GM21367 (cell line): ENCODE results near the gene MAML1.
"Not testable (repeated sequence)": the region's sequence is repeated elsewhere in the genome, so short reads cannot be mapped to it uniquely, and the experiment has no call there.

Source experiments
- ATAC-seq: cut with Tn5 transposase; IDR thresholded peaks from one replicate; pipeline ENCODE4 v1.9.1; 2021; ENCODE audit not compliant: unreplicated experiment

The MAML1 gene

DNA sequence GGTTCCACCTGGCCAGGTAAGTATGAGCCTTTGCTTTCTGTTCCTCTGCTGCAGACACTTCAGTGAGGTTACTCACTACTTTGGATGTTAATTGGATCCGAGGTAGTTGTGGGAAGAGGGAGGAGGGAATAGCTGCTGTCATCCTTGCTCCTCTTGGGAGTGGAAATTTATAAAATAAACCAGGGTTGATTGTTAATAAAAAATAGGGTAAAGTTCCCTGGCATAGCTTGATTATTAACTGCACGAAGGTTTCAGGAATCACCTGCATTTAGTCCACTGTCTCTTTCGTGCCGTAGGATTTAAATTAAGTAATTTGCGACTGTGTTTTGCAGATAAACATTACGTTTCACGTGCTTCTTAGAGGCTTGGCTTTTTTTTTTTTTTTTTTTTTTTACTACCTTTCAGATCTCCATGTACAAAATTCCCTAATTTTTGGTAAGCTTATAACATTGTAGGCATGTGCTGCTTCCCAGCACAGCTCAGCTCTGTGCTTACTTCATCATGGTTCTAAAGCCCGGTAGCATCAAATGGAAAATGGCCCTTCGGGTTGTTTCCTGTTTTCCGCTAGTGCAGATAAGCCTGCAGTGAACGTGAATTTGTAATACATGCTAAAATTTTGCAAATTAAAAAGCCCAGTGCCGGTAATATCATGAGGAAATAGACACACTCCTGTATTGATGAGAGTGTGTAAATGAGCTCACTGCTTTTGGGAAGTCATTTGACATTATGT lies 34.3 kb downstream of the MAML1 start:
- ATAC-seq: no peak

DNA sequence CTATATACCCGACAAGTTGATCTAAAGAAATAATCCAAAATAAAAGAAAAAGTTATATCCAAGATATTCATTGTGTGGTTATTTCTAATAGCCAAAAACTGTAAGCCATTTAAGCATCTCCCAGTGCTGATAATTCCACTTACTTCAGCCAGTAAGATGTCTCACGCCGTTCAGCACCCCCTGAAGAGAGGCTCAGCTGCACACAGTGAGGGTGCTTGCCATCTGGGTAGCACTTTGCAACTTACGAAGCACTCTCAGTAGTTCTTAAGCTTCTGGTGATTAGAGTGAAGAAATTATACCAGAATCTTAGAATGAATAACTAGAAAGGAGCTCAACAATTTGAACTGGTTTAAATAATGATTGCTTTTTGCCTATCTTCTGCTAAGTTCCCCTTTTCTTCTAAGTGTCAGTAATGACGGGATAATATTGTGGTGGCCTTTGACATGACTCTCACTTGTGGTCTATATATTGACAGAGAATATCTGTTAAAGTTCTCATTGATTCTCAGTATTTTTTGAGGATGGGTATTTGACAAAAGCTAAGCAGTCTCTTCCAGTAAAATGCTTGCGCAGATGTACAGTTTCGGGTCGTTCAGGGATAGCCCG lies 35.0 kb downstream of the MAML1 start:
- no peak for ATAC-seq

DNA sequence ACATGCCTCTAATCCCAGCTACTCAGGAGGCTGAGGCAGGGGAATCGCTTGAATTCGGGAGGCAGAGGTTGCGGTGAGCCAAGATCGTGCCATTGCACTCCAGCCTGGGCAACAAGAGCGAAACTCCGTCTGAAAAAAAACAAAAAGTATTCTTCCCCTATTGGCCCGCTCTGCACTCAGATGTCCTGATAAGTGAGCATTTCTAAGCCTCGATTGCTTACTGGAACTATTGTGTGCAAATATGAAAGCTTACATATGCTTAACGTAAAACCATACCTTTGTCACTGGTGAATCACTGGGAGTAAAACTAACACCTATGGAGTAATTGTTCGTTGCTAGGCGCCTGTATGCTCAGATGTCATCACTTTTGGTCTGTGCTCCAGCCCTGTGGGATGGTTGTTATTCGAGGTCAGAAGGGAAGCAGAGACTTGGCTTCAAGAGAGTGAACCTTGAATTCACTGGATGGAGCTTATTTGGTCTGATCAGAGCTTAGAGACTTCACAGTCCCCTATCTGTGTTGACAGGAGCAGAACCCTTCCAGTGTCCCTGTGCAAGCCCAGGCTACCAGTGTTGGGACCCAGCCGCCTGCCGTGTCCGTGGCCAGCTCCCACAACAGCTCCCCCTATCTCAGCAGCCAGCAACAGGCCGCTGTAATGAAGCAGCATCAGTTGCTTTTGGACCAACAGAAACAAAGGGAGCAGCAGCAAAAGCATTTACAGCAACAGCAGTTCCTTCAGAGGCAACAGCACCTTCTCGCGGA lies 35.9 kb downstream of the MAML1 start:
- ATAC-seq: no peak

DNA sequence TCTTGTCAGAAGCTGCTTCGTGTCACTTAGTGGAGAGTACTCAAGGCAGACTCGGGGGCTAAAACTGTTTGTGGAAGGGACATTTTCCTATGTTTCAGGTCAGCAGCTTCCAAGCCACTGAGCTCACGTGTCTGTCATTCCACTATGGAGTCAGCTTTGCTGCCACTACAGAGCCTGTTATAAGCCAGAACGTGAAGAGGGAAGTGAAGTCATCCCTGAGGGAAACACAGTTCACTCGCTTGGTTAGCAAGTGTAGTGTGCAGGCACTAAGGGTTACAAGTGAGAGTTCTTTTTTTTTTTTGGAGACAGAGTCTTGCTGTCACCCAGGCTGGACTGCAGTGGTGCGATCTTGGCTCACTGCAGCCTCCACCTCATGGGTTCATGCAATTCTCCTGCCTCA lies 36.6 kb downstream of the MAML1 start:
- ATAC-seq: no peak

DNA sequence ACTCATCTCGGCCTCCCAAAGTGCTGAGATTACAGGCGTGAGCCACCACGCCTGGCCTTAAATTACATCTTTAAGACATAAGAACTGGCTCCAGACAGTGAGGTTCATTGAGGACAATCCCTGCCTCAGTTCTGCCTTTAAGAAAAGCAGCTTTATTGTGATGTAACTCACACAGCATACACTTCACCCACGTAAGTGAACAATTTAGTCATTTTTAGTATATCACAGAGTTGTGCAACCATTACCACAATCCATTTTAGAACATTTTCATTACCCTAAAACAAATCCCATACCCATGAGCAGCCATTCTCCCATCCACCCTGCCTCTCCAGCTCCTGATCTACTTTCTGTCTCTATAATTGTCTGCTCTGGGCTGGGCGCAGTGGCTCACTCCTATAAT lies 37.2 kb downstream of the MAML1 start:
- no peak for ATAC-seq

DNA sequence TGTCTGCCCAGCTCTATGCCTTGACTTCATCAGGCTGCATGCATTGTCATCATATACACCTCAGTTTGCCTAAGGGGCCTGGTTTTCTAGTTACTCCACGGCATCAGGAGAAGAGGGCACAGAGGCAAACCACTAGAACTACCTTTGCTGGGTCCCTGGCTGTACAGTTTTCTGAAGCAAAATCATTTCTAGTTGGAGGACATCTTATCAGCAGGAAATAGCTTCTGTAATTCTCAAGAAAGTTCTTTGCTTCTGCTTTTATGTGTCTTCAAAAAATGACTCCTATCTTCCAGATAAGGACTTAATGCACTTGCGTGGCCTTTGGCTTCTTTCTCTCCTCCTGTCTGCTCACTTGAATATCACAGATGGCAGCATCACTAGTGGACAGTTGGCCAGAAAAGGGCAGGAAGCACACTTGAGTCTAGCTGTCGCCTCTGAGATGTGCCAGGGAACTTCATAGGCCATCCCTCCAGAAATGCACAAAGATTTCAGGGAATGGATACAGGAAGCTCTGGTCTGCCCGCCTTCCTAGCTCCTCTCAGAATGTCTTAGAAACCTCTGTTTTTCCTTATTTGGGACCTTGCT lies 38.8 kb downstream of the MAML1 start:
- no peak for ATAC-seq

DNA sequence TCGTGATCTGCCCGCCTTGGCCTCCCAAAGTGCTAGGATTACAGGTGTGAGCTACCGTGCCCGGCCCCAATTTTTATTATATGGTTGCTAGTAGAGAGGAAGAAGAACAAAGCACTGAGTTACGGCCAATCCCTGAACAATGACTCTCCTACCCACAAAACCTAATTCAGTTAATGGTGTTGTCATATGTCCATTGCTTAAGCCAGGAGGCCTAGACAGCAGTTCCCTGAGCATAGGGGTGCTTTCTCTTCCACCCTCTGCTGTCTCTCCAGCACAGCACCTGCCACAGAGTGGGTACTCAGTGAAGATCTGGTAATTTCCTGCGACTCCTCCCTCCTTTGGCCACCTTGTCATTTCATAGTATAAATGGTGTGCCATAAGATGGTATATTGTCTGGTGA lies 39.7 kb downstream of the MAML1 start:
- ATAC-seq: no peak

DNA sequence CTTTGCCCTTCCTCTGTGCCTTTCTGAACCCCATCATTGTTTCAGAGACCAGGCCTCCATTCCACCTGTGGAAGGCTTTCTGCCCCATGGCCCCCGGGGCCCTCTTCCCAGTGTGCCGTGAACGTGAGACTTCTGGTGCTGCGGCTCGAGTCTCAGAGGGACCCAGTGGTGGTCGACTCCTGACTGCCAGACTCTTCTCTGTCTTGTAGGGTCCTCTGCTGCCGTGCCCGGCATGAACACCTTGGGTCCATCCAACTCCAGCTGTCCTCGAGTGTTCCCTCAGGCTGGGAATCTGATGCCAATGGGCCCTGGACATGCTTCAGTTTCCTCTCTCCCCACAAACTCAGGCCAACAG lies 41.0 kb downstream of the MAML1 start:
- ATAC-seq: no peak

DNA sequence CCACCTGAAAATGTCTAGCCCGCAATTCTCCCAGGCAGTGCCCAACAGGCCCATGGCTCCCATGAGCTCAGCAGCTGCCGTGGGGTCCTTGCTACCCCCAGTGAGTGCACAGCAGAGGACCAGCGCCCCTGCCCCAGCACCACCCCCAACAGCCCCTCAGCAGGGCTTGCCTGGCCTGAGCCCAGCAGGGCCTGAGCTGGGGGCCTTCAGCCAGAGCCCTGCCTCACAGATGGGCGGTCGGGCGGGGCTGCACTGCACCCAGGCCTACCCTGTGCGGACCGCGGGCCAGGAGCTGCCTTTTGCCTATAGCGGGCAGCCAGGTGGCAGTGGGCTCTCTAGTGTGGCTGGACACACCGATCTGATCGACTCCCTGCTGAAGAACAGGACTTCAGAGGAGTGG lies 41.8 kb downstream of the MAML1 start:
- no peak for ATAC-seq

DNA sequence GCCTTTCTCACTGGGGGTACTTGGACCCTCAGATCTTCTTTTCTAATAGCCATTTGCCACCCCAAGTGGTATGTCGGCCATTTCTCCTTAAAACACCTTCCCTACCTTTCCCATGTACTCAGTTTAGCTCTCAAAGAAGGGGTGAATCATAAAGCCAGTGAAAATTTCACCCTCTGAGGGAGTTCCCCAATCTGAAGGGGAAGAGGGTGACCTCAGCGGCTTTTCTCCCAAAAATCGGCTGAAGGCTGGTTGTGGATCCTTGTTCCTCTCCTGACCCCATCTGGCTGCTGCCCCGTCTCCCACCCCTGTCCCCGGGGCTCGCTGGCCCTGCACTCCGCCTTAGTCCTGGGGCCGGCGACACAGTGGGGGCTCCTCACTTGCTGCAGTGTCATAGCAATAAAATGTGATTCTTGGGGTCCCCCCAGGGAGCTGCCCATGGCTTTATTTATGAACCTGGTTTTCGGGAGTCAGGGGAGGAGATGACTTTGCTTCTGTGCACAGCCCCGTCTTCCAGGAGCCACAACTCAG lies 43.9 kb downstream of the MAML1 start:
- ATAC-seq: no peak

DNA sequence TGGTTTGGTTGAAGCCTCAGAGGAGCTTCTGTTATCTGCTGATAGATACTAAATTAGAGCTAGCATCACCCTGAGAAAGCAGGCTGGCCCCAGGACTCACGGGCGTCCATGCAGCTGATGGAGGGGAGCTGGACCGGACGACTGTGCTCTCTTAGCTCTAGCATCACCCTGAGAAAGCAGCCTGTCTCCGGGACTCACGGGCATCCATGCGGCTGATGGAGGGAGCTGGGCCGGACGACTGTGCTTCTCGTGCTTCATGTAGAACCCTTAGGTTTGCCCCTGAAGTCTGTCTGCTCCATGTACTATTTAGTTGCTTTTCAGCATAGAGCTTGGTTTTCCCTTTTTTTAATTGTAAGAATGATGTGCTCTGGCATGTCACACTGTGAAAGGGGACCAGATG lies 44.8 kb downstream of the MAML1 start:
- ATAC-seq: no peak

DNA sequence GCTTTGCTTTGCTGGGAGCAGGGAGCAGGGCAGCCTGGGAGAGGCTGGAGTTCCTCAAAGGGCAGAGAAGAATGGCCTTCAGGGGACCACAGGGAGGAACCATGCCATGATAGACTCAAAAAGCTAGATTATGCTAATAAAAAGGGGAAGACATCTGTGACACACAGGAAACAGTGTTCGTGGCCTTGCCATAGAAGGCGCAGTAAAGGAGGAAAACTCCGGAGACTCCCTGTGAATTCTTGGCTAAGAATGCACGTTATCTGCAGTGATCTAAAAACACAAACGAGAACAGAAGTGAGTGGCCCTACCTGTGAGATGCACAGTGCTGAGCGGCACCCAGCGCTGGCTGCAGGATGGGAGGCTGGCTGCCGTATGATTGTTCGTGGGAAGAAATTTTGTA lies 45.3 kb downstream of the MAML1 start:
- ATAC-seq: no peak

DNA sequence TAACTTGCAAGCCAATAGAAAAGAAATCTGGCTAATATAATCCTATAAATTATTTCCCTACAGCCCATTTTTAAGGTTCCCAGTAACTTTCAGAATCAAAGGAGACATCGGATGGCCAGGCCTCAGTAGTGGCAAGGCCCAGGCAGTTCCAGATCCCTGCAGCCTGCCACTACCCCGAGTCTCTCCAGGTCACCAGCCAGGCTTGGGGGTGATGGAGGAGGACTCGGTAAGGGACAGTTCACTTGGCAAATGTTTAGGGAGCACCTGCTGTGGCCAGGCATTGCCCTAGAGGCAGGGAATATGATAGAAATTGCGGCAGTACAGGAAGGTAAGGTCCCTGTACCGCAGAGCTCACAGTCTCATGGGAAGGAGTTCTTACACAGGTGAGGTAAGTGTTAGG lies 46.0 kb downstream of the MAML1 start:
- ATAC-seq: no peak

DNA sequence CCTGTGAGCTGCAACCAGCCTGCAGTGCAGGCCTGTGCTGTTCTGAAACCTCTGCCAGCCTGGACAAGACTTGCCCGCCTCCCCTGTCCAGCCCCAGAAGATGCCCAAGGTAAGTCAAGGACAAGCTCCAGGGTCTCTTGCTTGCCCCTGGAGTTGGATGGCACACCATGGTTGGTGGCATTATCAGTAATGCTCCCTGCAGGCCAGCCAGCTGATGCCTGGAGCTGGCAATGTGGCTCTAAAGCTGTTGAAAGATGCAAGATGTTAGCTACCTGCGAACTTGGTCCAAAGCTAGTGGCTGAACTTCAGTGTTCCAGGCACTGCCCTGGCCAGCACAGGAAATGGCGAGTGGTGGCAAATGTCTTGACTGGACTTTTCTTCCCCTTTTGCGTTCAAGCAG lies 47.2 kb downstream of the MAML1 start:
- ATAC-seq: no peak

DNA sequence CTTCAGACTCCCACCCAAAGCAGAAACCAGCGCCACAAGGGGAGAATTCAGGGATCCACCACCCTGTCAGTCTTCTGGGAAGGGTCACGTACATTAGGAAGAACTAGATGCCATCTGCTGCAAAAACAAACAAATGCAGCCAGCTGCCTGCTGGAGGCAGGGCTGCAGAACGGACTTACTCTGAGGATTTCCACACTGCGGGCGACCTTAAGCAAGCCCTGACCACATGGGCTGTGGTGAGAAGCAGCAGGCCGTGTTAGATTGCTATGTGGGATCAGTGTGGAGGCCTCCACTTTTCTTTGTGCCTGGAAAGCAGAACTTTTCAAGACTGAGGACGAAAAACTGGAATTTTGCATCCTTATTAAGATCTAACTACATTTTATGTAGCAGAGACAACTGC lies 47.7 kb downstream of the MAML1 start:
- ATAC-seq: no peak

DNA sequence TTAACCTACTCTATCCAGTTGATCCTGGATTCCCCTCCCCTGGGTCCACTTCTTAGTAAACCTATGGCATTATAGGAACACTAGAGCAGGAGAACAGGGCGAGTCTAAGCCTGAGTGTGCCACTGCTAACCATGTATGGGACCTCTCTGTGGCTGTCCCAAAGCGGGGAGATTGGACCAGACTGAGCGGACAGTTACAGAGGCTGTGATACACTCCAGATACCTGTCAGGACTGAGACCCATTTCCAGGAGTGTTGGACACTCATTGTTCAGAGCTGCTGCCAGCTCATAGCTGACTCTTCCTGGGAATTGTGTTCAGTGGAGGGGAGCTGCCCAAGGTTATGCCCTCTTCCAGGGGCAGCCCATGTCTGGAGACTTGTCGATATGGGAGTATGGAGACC lies 49.2 kb downstream of the MAML1 start:
- ATAC-seq: no peak

DNA sequence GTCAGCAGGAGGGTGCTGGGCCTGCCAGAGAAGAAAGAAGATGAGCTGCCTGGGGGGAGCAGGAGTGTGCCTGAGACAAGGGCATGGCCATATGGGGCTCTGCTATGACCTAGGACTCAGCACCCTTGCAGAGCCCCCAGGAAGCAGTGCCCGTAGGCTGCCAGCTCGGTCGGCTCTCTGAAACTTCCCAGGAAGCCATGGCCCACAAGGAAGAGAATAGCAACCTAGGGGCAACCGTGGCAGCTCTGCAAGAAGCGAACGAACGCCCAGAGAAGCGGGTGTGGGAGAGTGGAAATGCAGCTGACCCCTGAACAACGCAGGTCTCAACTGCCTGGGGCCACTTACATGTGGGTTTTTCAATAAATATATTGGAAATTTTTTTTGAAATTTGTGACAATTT lies 50.5 kb downstream of the MAML1 start:
- ATAC-seq: no peak

DNA sequence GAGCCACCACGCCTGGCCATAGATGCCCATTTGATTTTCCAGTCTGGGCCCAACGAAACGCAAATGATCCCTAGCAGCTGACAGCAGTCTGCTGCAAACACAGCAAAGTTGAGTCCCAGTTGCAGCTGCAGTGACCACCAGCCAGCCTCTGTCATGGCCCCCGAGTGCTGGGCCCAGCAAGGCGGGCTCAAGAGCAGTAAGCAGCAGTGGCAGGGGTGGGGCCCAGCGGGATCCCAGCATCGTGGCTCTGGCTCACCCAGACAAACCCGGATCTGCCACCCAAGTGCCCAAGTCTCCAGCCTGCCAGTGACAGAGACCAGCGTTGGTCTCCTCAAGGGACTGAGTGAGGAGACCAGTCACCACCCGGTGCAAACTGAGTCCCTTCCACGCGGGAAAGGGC lies 54.2 kb downstream of the MAML1 start:
- ATAC-seq: no peak

DNA sequence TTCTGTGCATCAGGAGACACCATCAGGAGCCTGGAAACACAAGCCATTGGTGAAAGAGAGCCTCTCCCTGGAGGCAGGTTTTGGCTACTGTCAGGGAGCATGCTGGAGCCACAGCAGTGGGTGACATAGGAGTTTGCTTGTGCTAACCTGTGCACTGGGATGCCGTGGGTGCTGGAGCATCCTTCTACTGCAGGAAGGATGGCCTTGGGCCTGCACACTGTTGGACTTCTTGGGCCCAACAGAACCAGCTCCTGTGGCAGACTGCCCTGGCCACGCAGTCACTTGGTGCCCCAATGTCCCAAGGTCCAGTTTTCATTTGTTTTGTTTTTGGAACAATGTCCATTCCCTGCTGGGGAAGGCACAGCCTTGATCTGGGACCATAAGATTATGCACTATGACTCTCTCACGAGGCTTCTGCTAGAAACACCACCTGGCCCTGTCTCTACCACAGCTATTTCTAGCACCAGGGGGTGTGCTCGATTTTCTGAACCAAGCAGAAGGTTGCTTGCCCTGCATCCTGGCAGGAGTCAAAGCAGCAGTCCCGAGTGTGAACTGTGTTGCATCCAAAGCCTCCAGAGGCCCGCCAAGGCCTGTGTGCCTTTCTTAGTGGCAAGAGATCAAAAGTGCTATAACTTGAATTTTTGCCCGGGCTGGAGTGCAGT lies 55.7 kb downstream of the MAML1 start:
- no peak for ATAC-seq

DNA sequence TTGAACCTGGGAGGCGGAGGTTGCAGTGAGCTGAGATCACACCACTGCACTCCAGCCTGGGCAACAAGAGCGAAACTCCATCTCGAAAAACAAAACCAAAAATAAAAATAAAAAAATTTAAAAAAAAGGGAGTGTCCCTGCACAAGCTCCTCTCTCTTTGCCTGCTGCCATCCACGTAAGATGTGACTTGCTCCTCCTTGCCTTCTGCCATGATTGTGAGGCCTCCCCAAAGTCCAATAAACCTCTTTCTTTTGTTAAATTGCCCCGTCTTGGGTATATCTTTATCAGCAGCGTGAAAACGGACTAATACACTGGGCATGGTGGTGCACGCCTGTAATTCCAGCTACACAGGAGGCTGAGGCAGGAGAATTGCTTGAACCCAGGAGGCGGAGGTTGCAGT lies 56.7 kb downstream of the MAML1 start:
- ATAC-seq: not testable (repeated sequence)

DNA sequence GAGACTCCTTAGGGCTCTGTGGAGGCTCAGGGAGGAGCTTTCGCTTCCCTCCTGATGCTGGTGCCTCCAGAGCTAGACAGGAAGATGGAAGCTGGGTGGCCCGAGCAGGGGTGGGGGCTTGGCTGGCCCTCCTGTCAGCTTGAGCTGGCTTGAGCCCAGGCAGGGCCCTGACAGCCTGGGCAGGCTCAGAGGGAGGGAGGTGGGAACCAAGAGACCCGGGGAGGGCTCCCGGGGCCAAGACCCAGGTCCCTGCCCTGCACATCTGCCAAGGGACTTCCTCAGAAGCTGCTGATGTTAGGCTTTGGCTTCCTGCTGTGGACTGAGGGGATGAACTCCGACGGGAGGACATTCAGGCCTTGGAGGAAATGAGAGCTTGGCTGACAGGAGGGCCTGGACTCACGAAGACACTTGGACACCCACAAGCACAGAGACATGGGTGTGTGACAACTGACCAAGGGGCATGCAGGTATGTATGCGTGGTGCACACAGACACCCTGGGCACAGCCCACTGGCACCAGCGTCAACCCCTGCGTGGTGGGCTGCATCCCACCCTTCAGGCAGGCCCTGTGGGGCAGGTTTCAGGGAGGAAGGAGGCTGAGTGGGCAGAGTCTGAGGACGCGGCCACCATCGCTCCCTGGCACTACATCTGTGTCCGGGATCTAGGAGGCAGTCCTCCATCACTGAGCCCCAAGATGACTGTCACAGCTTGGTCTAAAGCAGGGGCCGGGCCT lies 59.4 kb downstream of the MAML1 start:
- no peak for ATAC-seq
